ENCODE data around the gene COPZ2.
"Not testable (repeated sequence)": the region's sequence is repeated elsewhere in the genome, so short reads cannot be mapped to it uniquely, and the experiment has no call there.

Gene COPZ2

DNA sequence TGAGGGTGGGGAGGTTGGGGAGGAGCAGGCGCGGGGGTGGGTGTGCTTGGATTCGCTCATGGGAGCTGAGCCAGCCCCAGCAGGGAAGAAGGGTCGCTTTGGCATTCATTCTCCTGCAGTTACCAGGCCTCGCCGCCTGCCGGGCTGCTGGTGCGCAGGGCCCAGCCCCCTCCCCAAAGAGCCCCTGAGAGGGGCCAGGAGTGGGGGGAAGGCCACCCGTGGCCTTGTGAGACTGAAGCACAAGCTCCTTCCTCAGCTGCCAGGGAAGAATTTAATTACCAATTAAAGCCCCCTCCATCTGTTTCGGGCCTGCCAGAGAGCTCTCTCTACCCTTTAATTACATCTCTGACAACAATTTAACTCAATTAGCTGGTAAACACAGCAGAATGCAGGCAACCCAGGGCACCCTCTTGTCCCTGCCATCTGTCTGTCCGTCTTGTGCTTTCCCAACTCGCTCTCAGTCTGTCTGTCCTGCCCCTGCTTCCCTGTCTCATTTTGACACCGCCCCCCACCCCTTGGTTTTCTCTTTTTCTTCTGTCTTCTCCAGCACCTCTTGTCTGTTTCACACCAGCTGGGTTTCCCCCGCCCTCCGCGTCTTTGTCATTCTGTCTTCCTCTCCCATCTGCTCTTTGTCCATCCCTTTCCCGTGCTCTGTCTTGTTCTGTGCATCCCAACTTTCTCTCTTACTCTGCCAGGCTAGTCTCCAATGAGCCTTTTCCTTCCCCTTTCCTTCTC lies 34.0 kb downstream of the COPZ2 start:
- DNase-seq: no peak

GRCh38 chr17:48002916-48003416 lies 34.6 kb downstream of the COPZ2 start:
- DNase-seq: no peak

GRCh38 chr17:48002266-48002915 lies 35.2 kb downstream of the COPZ2 start:
- no peak for DNase-seq

- not testable (repeated sequence) for DNase-seq
Measured at GRCh38 chr17:48001657-48002056, 35.9 kb downstream of the COPZ2 start.

GRCh38 chr17:48001197-48001596 lies 36.4 kb downstream of the COPZ2 start:
- no peak for DNase-seq

GRCh38 chr17:47999582-47999981 lies 38.0 kb downstream of the COPZ2 start:
- no peak for DNase-seq

- no peak for DNase-seq
Measured at GRCh38 chr17:47998044-47998443, 39.6 kb downstream of the COPZ2 start.

DNA sequence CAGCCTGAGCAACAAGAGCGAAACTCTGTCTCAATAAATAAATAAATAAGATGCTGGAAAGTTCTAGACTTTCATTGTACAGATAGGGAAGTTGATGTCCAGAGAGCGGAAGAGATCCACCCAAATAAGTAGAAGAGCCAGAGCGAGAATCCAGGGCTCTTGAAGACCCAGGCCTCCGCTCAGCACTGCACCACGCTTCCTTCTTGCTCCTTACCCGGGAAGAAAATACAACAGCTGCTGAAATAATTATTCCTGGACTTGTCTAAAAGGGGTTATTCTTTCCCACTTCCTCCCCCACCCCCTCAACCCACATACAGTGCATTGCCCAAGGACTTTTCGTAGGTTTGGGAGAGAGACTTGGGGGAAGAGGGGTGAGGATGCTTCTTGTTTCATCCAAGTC lies 40.0 kb downstream of the COPZ2 start:
- no peak for DNase-seq

DNA sequence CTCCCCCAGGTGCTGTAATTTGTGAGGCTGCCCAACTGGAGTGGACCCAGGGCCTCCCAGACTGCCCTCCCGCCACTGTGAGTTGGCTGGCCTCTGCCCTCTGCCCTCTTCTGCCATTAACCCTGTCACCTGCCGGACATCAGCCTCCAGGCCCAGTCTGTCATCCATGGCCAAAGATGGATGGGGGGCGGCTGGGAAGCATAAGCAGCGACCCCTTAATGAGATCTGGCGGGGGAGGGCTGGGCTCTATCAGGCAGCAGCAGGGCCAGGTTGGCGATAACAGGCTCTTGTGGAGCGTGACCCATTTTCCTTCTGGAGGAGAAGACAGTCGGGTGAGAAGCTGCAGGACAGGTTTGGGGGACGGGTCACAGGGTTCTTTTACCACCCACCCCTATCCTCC lies 41.4 kb downstream of the COPZ2 start:
- no peak for DNase-seq

GRCh38 chr17:47995241-47995935 lies 42.2 kb downstream of the COPZ2 start:
- DNase-seq: no peak

DNA sequence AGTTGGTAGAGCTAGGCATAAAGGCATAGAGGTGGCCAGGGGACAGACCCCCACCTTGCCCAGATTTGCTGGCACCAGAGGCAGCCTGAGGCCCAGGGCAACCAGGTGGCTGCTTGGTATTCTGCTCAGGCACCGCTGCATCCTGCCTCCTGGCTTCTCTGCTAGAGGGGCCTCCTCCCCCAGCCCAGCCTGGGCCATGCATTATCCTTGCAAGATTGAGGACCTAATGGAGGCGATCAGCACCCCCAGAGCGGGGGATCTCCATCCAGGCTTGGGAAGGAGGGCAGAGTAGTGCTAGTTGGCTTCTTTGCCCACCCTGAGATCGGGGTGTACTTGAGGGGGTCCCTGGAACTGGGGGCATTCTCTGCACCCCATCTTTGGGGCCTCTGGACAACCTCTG lies 42.9 kb downstream of the COPZ2 start:
- DNase-seq: no peak

DNA sequence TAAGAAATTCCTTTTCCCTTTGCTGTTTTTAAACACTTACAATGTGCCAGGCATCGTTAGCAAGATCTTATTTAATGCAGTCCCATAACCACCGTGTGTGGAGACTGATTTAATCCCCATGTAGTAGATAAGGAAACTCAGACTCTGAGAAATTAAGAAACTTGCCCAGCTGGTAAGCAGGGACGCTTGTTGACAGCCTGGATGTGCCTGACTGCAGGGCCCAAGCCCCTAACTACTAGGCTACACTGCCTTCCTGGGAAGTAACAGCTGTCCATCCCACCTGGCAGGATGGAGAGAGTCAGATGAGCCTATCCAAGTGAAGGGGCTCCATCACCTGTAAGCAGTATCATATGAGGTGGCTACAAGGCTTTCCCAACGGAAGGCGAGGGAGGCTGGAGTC lies 43.6 kb downstream of the COPZ2 start:
- no peak for DNase-seq

GRCh38 chr17:47993031-47993564 lies 44.5 kb downstream of the COPZ2 start:
- no peak for DNase-seq

GRCh38 chr17:47992216-47992615 lies 45.4 kb downstream of the COPZ2 start:
- no peak for DNase-seq

GRCh38 chr17:47990962-47991731 lies 46.5 kb downstream of the COPZ2 start:
- no peak for DNase-seq

- no peak for DNase-seq
Measured at GRCh38 chr17:47989700-47990099, 47.9 kb downstream of the COPZ2 start.

DNA sequence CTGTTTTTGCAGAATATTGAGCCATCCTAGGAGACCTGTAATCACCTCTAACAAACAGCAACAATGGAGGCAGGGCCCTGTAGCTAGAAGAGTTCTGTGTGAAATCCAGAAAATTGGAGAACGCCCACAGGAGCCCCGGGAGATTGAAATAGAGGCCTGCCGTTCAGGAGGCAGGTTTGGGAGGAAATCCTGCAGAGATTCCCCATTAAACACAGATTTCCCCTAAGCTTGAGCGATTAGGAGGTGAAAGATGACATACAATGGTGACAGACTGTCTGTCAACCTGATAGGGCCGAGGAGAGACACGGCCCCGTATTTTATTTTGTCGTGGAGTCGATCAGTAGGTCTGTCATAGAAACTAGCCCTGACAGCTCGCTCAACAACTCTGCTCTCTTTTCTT lies 48.4 kb downstream of the COPZ2 start:
- no peak for DNase-seq

DNA sequence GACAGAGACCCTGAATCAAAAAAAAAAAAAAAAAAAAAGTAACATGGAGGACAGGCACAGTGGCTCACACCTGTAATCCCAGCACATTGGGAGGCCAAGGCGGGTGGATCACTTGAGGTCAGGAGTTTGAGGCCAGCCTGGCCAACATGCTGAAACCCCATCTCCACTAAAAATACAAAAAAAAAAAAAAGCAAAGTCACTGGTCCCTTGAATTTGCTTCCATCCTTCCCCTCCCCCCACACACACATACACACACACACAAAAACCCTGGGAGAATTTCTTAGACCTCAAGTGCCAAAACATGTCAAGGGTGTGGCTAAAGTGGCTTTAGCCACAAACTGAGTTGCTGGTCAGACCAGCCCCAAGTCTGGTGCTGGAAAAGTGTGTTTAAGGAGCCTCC lies 49.2 kb downstream of the COPZ2 start:
- not testable (repeated sequence) for DNase-seq

GRCh38 chr17:47987240-47987835 lies 50.3 kb downstream of the COPZ2 start:
- no peak for DNase-seq

DNA sequence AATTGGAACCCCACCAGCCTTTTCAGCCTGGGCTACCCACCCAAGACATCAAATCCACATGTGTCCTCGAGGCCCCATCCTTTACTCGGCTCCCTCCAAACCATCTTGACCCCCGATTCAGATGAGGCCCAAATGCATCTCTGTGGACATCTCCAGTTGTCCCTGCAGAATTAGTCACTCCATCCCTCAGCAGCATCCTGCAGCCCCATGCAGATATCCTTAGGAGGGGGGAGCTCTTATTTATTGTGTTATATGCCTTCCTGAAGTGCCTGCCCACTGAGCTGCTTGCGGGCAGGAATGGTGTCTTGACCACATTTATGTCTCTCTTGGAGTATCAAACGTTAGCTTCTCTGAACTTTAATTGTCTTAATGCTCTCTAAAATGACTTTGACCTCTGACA lies 51.1 kb downstream of the COPZ2 start:
- no peak for DNase-seq

DNA sequence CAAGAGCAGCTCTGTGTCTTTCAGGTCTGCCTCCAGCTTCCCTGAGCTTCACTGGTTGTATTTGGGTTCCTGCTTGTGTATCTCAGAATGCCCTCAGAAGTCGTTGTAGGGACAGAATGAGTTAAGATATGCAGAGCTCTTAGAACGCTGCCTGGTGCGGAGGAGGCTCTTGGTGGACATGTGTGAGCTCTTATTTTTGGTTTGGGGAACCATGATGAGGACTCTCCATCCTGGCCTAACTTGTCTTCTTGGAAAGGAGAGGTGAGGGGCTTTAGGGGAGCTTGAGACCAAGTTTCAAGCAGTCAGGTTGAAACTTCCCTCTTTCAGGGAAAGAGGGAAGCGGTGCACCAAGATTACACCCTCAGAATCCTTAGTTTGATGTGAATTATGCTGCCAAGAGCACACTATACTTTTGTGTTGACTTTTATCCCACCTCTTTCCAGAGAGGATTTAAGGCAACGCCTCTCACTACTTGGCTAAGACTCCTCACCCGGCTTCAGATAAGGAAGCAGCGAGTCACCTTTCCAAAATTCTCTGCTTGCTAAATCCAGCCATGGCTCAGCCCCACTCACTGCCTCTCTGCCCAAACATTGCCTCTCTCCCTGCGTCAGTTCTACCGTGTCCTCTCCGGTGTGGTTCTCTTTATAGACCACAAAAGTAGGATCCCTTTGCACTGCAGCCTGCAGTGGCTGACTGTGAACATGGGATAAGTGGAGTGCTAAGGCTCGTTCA lies 53.9 kb downstream of the COPZ2 start:
- DNase-seq: no peak
